Choroid plexus epithelial cell (primary cell): Measurements from ENCODE around the gene GPR152.

Source experiments
- DNase-seq: peaks from one replicate; pipeline ENCODE4 v3.0.0-alpha.2; 2010; ENCODE audit warnings: low read depth
- H3K4me3 ChIP-seq: 2 replicates; pipeline ENCODE4 v1.5.1; 2011; ENCODE audit warnings: low read depth, mild to moderate bottlenecking, control low read depth, low read length, moderate library complexity
- TF ChIP-seq, protein P1 (sequence below): conservative IDR thresholded peaks from 2 replicates; pipeline ENCODE4 v1.5.1; 2011; ENCODE audit warnings: low read depth, mild to moderate bottlenecking, control low read depth, inconsistent platforms, low read length, moderate library complexity

GPR152 gene

DNA sequence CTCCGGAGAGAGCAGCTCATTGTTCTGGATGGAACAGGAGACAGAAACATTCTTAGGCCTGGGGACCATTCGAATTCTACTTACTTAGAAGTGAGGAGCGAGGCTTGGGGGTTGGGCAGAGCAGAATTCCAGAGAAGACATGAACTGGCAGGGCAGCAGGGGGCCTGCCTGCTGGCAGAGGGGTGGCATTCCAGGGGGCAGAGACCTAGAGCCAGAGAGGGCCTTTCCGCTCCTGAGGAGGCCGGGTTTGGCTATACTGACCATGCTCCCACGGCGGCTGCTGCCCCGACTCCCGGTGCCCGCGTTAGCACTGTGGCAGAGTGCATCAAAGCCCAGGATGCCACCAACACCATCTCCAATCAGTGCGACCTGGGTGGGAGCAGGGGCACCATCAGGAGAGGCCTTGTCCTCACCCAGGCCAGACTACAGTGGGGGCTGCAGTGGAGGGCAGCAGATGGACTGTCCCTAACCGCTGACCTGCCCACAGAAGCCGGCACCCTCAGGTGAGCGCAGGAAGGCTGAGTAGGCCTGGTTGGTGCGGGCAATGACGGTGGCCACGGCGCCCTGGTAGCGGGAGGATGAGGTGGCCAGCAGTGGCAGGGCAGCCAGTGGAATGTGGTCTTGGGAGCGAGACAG lies 45.2 kb upstream of the GPR152 start:
- TF ChIP-seq, protein P1, sequence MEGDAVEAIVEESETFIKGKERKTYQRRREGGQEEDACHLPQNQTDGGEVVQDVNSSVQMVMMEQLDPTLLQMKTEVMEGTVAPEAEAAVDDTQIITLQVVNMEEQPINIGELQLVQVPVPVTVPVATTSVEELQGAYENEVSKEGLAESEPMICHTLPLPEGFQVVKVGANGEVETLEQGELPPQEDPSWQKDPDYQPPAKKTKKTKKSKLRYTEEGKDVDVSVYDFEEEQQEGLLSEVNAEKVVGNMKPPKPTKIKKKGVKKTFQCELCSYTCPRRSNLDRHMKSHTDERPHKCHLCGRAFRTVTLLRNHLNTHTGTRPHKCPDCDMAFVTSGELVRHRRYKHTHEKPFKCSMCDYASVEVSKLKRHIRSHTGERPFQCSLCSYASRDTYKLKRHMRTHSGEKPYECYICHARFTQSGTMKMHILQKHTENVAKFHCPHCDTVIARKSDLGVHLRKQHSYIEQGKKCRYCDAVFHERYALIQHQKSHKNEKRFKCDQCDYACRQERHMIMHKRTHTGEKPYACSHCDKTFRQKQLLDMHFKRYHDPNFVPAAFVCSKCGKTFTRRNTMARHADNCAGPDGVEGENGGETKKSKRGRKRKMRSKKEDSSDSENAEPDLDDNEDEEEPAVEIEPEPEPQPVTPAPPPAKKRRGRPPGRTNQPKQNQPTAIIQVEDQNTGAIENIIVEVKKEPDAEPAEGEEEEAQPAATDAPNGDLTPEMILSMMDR, result no peak
- DNase-seq, result no peak
- H3K4me3 ChIP-seq, result no peak overlapping the region

DNA sequence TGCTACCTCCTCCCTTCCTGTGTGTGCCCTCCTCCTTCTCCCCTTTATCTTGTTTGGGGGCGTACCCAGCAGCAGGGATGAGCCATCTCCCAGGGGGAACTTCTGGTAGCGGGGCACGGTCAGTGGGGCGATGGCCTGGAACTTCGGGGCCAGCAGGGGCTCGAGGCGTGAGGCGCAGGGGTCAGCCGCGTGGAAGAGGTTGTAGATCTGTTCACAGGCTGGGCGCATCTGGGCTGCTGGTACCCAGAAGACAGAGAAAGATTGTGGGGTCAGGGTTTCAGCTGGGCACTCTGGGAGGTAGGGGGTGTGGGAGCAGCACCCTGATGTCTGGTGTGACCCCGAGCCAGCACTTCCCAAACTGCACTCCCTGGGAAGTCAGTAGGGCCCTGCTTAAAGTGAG lies 43.6 kb upstream of the GPR152 start:
- TF ChIP-seq, protein P1, result no peak
- no peak overlapping the region for H3K4me3 ChIP-seq
- no peak for DNase-seq

DNA sequence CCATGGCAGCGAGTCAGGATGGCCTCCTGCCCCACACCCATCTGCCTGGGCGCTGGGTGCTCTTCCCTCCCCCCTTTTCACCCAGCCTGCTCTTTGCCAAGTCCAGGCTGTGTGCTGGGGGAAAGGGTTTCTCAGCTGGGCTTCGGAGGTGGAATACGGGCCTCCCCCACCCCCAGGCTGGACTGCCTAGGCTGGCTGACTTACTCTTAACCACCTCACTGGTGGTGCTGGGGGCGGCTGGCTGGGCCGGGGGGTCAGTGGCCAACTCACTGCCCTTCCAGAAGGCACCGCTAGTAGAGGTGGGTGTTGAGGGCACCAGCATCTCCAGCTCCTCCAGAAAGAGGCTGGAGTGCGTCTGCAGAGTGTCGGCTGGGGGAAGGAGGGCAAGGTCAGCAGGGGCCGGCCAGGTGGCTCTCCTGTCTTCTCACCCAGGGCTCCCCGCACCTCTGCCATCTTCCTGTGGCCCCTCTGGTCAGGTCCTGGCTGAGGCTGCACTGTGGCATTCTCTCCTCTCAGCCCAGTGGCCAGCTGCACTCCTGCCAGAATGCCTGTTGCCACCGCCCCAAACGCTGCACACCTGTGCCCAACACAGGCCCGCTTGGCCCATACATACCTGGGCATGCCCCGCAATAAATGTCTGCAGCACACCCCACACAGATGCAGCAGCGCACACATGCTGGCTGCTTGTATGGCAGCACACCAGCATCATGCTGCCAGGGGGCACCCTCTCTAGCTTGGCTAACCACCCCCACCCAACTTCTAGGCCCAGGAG lies 42.9 kb upstream of the GPR152 start:
- TF ChIP-seq, protein P1, result no peak
- DNase-seq, result no peak
- H3K4me3 ChIP-seq, result no peak overlapping the region

DNA sequence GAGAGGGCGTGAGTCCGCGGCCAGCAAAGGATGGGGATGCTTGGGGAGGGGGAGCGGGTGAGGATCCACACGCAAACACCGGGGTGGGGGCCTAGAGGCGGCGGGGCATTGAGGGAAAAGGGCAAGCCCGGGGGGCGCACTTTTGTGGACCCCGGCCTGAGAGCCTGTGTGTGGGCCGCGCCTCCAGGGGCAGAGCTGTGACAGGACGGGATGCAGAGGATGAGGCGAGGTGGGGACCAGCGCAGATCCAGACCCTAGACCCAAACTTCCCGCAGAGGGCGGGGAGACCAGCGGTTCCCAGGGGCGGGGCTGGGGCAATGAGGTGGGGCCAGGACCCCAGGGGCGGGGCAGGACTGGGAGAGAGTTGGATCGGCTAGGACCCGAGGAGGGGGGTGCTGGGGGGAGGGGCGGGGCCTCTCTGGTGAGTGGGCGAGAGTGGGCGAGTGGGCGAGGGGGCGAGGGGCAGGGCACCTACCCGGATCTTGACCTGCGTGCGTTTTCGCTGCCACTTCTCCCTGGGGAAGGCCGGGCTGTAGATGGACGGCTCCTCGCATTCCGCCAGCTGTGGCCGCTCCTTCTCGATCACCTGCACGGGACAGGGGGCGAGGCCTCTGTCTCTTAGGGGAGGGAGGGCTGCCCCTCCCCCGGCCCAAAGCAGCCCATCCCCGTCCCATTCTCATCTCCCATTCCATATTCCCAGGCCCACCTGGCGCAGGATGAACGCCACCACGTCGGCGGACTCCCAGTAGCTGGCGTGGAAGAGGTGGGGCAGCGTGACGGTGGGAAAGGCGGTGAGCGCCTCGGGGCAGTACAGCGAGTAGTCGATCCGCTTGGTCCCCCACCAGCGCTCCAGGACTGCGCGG lies 42.1 kb upstream of the GPR152 start:
- TF ChIP-seq, protein P1, result no peak
- no peak overlapping the region for H3K4me3 ChIP-seq
- no peak for DNase-seq

DNA sequence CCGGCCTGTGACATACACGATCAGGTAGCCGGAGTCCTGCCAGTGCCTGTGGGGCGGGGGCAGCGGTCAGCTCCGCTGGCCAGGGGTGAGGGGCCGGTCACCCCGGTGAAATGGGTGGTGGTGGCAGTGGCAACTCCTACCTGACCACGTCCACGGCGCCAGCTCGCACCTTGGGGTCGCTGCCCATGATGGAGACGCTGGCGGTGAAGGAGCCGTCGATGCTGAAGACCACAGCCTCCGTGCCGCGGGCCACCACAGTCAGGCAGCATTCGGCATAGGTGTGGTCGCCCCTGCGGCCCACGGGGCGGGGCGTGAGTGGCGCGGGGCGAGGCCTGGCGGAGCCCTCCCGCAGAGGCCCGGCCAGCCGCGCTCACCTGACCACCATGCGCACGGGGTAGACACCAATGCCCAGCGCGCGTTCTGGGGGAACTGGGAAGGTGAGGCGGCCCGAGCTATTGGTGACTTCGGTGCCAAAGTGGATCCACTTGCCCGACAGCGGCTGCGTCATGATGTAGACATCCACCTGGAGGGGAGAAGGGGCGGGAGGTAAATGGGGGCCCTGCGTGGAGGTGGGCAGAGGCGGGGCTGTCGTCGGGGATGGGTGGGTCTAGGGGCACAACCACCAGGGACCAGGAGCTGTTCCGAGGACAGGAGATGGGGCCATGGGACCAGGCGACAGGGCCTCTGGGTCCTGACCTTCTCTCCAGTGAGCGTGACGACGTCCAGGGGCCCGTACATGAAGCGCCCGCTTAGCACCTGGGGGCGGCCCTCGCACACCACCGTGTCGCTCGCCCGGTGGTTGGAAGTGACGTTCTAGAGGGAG lies 41.2 kb upstream of the GPR152 start:
- DNase-seq, result no peak
- TF ChIP-seq, protein P1, result no peak
- no peak overlapping the region for H3K4me3 ChIP-seq

DNA sequence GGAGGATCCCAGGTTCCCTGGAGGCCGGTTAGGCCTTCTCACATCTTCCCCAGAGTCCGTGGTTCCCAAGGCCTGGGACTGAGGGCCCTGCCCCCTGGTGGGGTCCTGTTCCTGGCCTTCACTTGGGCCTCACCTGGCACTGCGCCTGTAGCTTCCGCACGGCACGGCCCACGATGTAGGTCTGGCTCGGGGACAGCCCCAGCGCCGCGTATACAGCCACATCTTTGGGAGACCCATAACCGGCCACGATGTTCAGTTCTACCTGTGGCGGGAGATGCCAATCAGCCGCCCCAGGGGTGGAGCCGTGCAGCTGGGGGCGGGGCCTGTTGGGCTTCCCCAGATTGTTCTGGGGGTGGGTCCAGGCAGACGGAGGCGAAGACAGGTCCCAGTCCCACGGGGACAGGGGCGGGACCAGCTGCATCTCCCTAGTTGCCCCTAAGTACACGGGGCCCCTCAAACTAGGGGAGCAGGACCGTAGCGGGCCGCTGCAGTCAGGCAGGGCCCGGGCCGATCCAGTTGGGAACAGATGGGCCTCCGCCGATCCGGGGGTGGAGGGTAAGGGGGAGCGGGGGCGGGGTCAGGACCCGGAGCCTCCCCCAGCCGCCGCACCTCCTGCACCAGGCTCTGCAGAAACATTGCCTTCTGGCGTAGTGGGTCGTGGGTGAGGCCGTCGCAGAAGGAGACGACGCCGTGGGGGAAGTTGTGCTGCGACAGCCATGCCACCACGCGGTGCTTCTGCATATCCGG lies 40.4 kb upstream of the GPR152 start:
- H3K4me3 ChIP-seq, result no peak overlapping the region
- DNase-seq, result no peak
- TF ChIP-seq, protein P1, result no peak
